Neuronal stem cell (in vitro differentiated cells): Measurements from ENCODE around the gene SCAMP5.

Source experiments
- DNase-seq: peaks from one replicate; pipeline ENCODE4 v3.0.0-alpha.2; 2013; ENCODE audit warnings: low spot score
- H2AFZ ChIP-seq: one replicate; pipeline ENCODE4 v1.6.1; 2013; ENCODE audit warnings: mild to moderate bottlenecking, low read length, inconsistent platforms
- H2AK5ac ChIP-seq: 2 replicates; pipeline ENCODE4 v1.6.1; 2013; ENCODE audit warnings: low read depth, mild to moderate bottlenecking, inconsistent platforms, low read length, moderate library complexity, mixed read lengths
- H2BK120ac ChIP-seq: 2 replicates; pipeline ENCODE4 v1.6.1; 2013; ENCODE audit warnings: low read depth, mild to moderate bottlenecking, inconsistent platforms, low read length, moderate library complexity, mixed read lengths
- H2BK12ac ChIP-seq: one replicate; pipeline ENCODE4 v1.6.1; 2013; ENCODE audit warnings: low read length, inconsistent platforms
- H2BK15ac ChIP-seq: 2 replicates; pipeline ENCODE4 v1.6.1; 2013; ENCODE audit warnings: mild to moderate bottlenecking, low read length, inconsistent platforms, mixed read lengths
- H2BK5ac ChIP-seq: one replicate; pipeline ENCODE4 v1.6.1; 2013; ENCODE audit warnings: inconsistent platforms, mild to moderate bottlenecking, low read length, moderate library complexity
- H3K14ac ChIP-seq: one replicate; pipeline ENCODE4 v1.6.1; 2013; ENCODE audit warnings: low read length, inconsistent platforms
- H3K18ac ChIP-seq: 2 replicates; pipeline ENCODE4 v1.6.1; 2013; ENCODE audit warnings: low read length, inconsistent platforms
- H3K23ac ChIP-seq: 2 replicates; pipeline ENCODE4 v1.6.1; 2013; ENCODE audit warnings: low read depth, mild to moderate bottlenecking, mixed read lengths, low read length, inconsistent platforms; ENCODE audit not compliant: poor library complexity
- H3K27ac ChIP-seq: replicated peaks from 3 replicates; pipeline ENCODE4 v1.5.1; 2013; ENCODE audit warnings: low read length, inconsistent platforms
- H3K27me3 ChIP-seq, 3 experiments: 2 replicates each; pipeline ENCODE4 v1.6.1; 2013; ENCODE audit warnings: low read length in 3 of 3, mild to moderate bottlenecking in 2 of 3, inconsistent platforms in 1 of 3, low read depth in 1 of 3, mixed read lengths in 1 of 3, moderate library complexity in 1 of 3; ENCODE audit not compliant: control insufficient read depth in 3 of 3, insufficient read depth in 3 of 3
- H3K36me3 ChIP-seq, 2 donors: replicated peaks in 1 of 2; 2 replicates each; pipeline ENCODE4 v1.6.1; 2013; ENCODE audit warnings: low read length in 2 of 2; ENCODE audit not compliant: control insufficient read depth in 2 of 2, insufficient read depth in 2 of 2
- H3K4ac ChIP-seq: 2 replicates; pipeline ENCODE4 v1.6.1; 2013; ENCODE audit warnings: inconsistent platforms, mild to moderate bottlenecking, low read length, moderate library complexity
- H3K4me1 ChIP-seq, 2 donors: 1 replicate in 1 of 2; 2 replicates in 1 of 2; pipeline ENCODE4 v1.6.1; 2013; ENCODE audit warnings: low read length in 2 of 2, low read depth in 1 of 2; ENCODE audit not compliant: control insufficient read depth in 2 of 2, insufficient read depth in 1 of 2
- H3K4me2 ChIP-seq: one replicate; pipeline ENCODE4 v1.6.1; 2013; ENCODE audit warnings: mild to moderate bottlenecking, low read length, inconsistent platforms; ENCODE audit not compliant: insufficient read depth, poor library complexity, severe bottlenecking
- H3K4me3 ChIP-seq, 2 donors: 2 replicates each; pipeline ENCODE4 v1.5.1; 2013; ENCODE audit warnings: low read length in 2 of 2, mild to moderate bottlenecking in 2 of 2, inconsistent platforms in 1 of 2, moderate library complexity in 1 of 2
- H3K79me1 ChIP-seq: one replicate; pipeline ENCODE4 v1.6.1; 2013; ENCODE audit warnings: low read depth, mild to moderate bottlenecking, inconsistent platforms, low read length, moderate library complexity
- H3K9ac ChIP-seq: one replicate; pipeline ENCODE4 v1.6.1; 2013; ENCODE audit warnings: mild to moderate bottlenecking, low read depth, low read length, inconsistent platforms; ENCODE audit not compliant: poor library complexity
- H3K9me3 ChIP-seq, 2 donors: replicated peaks in 1 of 2; 2 replicates each; pipeline versions ENCODE3 to v1.6.1; 2013; ENCODE audit warnings: low read length in 2 of 2, mild to moderate bottlenecking in 2 of 2, inconsistent platforms in 1 of 2, low read depth in 1 of 2, mixed read lengths in 1 of 2, moderate library complexity in 1 of 2; ENCODE audit not compliant: control insufficient read depth in 2 of 2, insufficient read depth in 1 of 2
- H4K8ac ChIP-seq: one replicate; pipeline ENCODE4 v1.6.1; 2013; ENCODE audit warnings: low read depth, mild to moderate bottlenecking, inconsistent platforms, low read length, moderate library complexity
- H4K91ac ChIP-seq: one replicate; pipeline ENCODE4 v1.6.1; 2013; ENCODE audit warnings: low read length, low read depth, mild to moderate bottlenecking, inconsistent platforms; ENCODE audit not compliant: poor library complexity
- WGBS, 2 donors: extraction: QIAGEN DNeasy Blood & Tissue Kit; methylation state at CpG; one replicate each; pipeline ENCODE4 v1.1.7; 2013; ENCODE audit warnings: missing lambda C conversion rate in 2 of 2, mixed read lengths in 1 of 2; ENCODE audit not compliant: insufficient read length in 2 of 2, insufficient replicate concordance in 1 of 2; ENCODE audit errors: extremely low coverage in 2 of 2; 5-methylcytosine and 5-hydroxymethylcytosine counted together

Gene SCAMP5

GRCh38 chr15:74982183-74982582 is 13.2 kb upstream of the SCAMP5 start:
- Histone ChIP-seq H4K91ac (no peak overlapping the region), H3K23ac (no peak overlapping the region), H3K18ac (no peak overlapping the region), H3K4me2 (no peak overlapping the region), H4K8ac (no peak overlapping the region), H3K9me3 (no peaks in the 10 kb centered on the region), H3K4me1 (peaks cover 0 to 3% of the 10 kb centered on the region in 2 donors), H3K4me3 (no peak overlapping the region), H2BK5ac (no peak overlapping the region), H2AK5ac (no peak overlapping the region), H3K79me1 (no peaks in the 10 kb centered on the region), H3K27ac (no peak overlapping the region), H2AFZ (no peak overlapping the region), H3K14ac (no peak overlapping the region), H3K9ac (no peak overlapping the region), H2BK120ac (no peak overlapping the region), H3K4ac (no peak overlapping the region), H3K36me3 (no peaks in the 10 kb centered on the region), H2BK12ac (no peak overlapping the region), H2BK15ac (no peak overlapping the region), H3K27me3 (peaks cover 0 to 13% (median 0%) of the 10 kb centered on the region in 3 experiments)
- WGBS, 2 donors = no CpG with 5 or more reads among the region's 5 CpGs
- DNase-seq = no peak

DNA sequence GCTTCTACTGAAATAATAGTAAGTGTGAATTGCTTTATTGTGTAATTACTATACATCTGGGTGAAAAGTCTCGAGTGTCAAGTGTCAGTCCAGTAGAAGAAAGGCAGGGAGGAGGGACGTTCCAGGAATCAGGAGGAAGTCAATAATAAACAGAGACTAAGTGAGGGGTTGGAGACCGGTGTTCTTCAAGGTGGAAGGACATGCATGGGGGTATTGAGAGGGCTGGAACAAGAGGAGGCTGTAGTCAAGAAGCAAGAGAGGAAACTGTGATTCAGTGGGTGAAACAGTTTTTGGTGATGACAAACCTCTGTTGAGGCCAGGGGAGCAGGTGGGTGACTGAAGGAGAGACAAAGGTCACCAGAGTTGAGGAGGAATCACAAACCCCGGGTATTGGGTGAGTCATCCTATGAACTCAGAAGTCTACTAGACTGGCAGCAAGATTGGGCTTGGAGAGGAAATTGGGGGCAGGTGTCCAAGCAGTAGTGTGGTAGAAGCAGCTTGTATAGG is 11.6 kb upstream of the SCAMP5 start:
- Histone ChIP-seq H3K9me3 (no peaks in the 10 kb centered on the region), H3K23ac (no peak overlapping the region), H3K27ac (no peak overlapping the region), H3K36me3 (no peaks in the 10 kb centered on the region), H2BK12ac (no peak overlapping the region), H3K18ac (no peak overlapping the region), H2AK5ac (no peak overlapping the region), H3K4me1 (peaks cover 0 to 3% of the 10 kb centered on the region in 2 donors), H3K4me3 (no peak overlapping the region), H3K14ac (no peak overlapping the region), H4K91ac (no peak overlapping the region), H2AFZ (no peak overlapping the region), H4K8ac (no peak overlapping the region), H2BK120ac (no peak overlapping the region), H3K4ac (no peak overlapping the region), H2BK5ac (no peak overlapping the region), H3K4me2 (no peak overlapping the region), H2BK15ac (no peak overlapping the region), H3K79me1 (no peaks in the 10 kb centered on the region), H3K9ac (no peak overlapping the region), H3K27me3 (peaks cover 0 to 13% (median 0%) of the 10 kb centered on the region in 3 experiments)
- WGBS, 2 donors = no CpG with 5 or more reads among the region's 4 CpGs
- no peak for DNase-seq

DNA sequence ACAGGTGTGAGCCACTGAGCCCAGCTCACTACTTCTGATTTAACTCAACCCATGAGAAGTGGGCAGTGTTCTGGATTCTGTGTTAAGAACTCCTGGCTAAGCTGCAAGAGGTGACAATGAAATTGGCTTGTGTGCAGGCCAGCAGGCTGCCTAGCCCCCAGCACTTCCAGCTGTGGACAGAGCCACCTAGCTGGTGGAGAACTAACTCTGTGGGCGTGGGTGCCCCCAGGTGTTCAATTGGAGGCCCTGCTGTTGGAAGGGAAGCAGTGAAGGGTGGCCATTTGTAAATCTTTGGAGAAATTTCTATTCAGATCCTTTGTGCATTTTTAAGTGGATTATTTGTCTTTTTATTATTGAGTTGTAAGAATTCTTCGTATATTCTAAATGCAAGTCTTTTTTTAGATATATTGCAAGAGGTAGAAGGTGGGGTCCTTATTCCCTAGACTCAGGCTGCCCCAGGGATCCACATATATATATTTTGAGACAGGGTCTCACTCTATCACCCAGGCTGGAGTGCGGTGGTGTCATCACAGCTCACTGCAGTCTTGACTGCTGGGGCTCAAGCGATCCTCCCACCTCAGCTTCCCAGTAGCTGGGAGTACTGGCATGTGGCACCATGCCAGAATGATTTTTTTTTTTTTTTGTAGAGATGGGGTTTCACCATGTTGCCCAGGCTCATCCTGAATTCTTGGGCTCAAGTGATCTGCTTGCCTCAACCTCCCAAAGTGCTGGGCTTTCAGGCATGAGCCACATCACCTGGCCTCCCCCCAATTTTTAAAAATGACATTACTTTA is 7.2 kb upstream of the SCAMP5 start:
- no peaks in the 10 kb centered on the region for H3K9me3 ChIP-seq
- H3K14ac ChIP-seq = no peak overlapping the region
- no CpG with 5 or more reads among the region's 4 CpGs for WGBS, 2 donors

DNA sequence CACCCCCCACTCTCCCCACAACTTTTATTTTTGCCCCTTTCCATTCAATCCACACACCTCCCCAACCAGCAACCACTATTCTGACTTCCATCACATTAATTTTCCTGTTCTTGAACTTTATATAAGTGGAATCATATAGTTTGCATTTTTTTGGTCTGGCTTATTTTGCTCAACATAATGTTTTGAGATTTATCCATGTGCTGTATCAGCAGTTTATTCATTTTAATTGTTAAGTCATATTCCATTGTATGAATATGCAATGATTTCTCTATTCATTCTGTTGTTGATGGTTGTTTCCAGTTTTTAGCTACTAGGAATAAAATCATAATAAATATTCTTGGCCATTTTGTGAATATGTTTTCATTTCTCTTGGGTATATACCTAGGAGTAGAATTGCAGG is 5.8 kb upstream of the SCAMP5 start:
- H4K91ac ChIP-seq = no peak overlapping the region
- H2BK120ac ChIP-seq = no peak overlapping the region
- no peak overlapping the region for H3K14ac ChIP-seq
- no peak overlapping the region for H3K4me2 ChIP-seq
- no peak overlapping the region for H3K9ac ChIP-seq
- no peaks in the 10 kb centered on the region for H3K36me3 ChIP-seq
- H4K8ac ChIP-seq = no peak overlapping the region
- no peak overlapping the region for H2BK5ac ChIP-seq
- H3K23ac ChIP-seq = no peak overlapping the region
- H3K79me1 ChIP-seq = no peaks in the 10 kb centered on the region
- no peak overlapping the region for H2BK12ac ChIP-seq
- no peak overlapping the region for H3K27ac ChIP-seq
- H2AK5ac ChIP-seq = no peak overlapping the region
- H3K4ac ChIP-seq = no peak overlapping the region
- H2BK15ac ChIP-seq = no peak overlapping the region
- no peaks in the 10 kb centered on the region for H3K4me1 ChIP-seq
- no peak overlapping the region for H2AFZ ChIP-seq
- DNase-seq = no peak
- H3K18ac ChIP-seq = no peak overlapping the region
- peaks cover 0 to 9% (median 0%) of the 10 kb centered on the region in 3 experiments for H3K27me3 ChIP-seq
- H3K9me3 ChIP-seq = no peaks in the 10 kb centered on the region
- H3K4me3 ChIP-seq = no peak overlapping the region

More for the DNA sequence above, 7.2 kb upstream of the SCAMP5 start:
- H3K4ac ChIP-seq = no peak overlapping the region
- no peak overlapping the region for H3K4me2 ChIP-seq
- no peak overlapping the region for H2AK5ac ChIP-seq
- H3K9ac ChIP-seq = peak overlapping the region; percentile 21
- H3K79me1 ChIP-seq = no peaks in the 10 kb centered on the region
- H3K23ac ChIP-seq = no peak overlapping the region
- no peak overlapping the region for H2BK15ac ChIP-seq
- no peak overlapping the region for H2BK120ac ChIP-seq
- no peak for DNase-seq
- H3K4me3 ChIP-seq = no peak overlapping the region
- H3K18ac ChIP-seq = no peak overlapping the region
- H3K27me3 ChIP-seq = peaks cover 0 to 9% (median 0%) of the 10 kb centered on the region in 3 experiments
- peaks cover 0 to 3% of the 10 kb centered on the region in 2 donors for H3K4me1 ChIP-seq
- no peaks in the 10 kb centered on the region for H3K36me3 ChIP-seq
- no peak overlapping the region for H2BK5ac ChIP-seq
- H3K27ac ChIP-seq = no peak overlapping the region
- no peak overlapping the region for H4K91ac ChIP-seq
- no peak overlapping the region for H4K8ac ChIP-seq
- no peak overlapping the region for H2BK12ac ChIP-seq
- no peak overlapping the region for H2AFZ ChIP-seq
